HG02763 (cell line): ENCODE data around the gene BRF1.

ENCODE experiments used
- ATAC-seq: cut with Tn5 transposase; IDR thresholded peaks from one replicate; pipeline ENCODE4 v1.9.1; 2021; ENCODE audit warnings: mild to moderate bottlenecking, moderate library complexity; ENCODE audit not compliant: unreplicated experiment

The BRF1 gene

DNA sequence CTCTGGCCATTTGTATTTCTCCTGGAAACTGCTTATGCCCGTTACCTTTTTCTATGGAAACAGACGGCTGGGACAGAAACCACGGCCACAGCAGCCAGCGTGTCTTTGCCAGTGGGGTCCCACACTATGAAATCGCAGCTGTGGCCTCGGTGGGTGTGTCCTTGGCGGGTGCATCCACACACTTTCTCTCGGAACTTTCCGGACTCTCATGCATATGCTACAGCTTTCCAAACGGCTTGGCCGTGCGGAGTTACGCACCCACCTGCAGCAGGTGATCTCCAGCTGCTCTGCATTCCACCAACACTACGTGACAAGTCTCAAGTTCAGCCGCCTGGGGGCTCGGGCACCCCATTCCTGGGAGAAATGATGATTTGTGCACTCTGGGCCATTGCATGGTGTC is 53.8 kb downstream of the BRF1 start:
- ATAC-seq = no peak

- ATAC-seq = no peak
Observed at GRCh38 chr14:105244334-105244733, 56.5 kb downstream of the BRF1 start.

DNA sequence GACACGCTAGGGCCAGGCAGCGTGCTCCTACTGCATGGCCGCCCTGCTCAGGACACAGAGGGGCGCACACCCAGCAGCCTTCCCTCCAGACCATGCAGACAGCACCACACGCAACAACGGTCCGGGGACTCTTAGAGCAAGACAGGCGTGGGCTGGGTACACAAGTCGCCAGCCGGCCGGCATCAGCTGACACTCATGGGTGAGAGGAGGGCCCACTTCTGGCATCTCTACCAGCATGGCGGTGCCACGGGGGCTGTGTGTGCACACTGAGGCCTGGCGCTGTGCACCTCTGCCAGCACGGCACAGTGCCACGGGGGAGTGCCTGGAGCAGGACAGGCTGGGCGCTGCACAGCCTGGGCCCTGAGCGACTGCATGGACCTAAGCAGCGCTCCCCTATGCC is 59.2 kb downstream of the BRF1 start:
- no peak for ATAC-seq

- ATAC-seq = no peak
Observed at GRCh38 chr14:105240811-105241576, 59.8 kb downstream of the BRF1 start.

GRCh38 chr14:105229099-105229655 is 71.6 kb downstream of the BRF1 start:
- no peak for ATAC-seq

DNA sequence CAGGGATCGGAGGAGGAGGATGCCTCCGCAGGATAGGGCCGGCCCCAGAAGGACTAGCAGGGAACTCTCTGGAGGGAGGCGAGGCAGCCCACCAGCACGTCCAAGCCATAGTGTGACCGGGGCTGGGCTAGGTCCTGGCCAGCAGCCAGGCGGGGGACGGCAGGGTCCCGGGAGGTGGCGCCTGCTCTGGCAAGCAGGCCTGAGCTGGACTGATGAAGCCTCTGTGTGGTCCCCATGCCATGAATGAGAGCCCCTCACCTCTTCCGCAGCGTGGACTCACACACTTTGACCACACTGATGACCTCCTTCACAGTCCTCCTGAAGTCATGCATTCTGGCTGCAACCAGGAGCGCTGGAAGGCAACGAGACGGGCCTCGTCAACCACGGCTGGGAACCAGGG is 72.2 kb downstream of the BRF1 start:
- ATAC-seq = no peak

DNA sequence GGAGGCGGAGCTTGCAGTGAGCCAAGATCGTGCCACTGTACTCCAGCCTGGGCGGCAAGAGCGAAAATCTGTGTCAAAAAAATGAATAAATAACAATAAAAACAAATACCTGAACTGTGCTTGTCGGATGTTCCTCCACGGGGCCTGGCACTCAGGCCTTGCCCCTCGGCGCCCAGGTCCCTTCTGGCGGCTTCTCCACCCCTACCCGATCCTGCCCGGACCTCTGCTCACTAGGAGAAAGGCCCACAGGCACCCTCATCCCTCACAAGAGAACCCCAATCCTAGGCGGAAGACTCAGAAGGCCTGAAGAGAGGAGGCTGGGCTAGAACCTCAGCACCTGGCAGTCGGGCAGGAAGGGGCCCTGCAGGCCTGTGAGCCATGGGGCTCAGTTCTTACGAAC is 73.5 kb downstream of the BRF1 start:
- ATAC-seq = no peak

DNA sequence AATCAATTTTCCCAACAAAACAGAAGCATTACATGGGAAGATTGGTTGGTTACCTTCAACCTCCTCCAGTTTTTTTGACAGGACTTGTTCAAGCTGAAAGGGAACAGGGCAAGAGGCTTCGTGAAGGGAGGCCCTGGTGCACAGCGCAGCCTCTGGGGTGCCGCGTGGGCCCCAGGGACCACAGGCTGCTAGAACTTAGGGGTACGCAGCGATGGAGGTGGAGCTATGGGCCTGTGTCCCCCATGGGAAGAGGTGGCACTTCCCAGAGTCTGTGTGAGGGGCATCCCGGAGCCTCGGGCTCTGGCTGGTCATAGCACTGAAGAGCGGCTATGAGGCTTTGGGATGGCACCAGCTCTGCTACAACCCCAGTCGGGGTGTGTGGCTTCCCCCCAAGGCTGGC is 74.6 kb downstream of the BRF1 start:
- no peak for ATAC-seq

DNA sequence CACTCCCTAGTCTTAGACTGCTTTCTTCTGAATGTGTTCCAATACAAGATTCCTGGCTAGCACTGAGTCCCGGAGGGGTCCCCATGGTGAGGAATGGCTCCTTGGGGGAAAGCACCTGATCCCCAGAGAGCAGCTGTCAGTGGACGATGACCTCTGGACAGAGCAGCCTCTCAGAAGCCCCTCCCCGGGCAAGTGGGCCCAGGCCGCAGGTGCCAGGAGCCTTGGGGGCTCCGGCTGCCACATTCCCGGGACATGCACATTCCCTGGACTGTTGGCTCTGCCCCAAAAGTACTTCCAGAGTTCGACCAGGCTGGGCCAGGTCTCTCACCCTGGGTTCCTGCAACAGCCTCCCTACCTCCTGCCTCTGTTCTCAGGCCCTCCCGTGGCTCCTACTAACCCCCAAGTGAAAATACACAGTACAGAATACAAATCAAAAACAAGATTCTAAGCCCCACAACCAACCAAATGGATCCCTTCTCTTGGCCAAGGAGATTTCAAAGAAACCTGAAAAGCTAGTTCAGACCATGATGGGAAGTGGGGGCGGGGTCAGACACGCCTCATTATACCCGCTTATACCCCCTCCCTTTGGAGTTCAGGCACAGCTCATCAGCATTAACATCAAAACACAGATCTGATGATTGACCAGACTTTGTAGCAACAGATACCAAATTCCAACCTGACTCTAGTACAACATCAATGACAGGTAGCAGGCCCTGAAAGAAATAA is 75.8 kb downstream of the BRF1 start:
- ATAC-seq = no peak

DNA sequence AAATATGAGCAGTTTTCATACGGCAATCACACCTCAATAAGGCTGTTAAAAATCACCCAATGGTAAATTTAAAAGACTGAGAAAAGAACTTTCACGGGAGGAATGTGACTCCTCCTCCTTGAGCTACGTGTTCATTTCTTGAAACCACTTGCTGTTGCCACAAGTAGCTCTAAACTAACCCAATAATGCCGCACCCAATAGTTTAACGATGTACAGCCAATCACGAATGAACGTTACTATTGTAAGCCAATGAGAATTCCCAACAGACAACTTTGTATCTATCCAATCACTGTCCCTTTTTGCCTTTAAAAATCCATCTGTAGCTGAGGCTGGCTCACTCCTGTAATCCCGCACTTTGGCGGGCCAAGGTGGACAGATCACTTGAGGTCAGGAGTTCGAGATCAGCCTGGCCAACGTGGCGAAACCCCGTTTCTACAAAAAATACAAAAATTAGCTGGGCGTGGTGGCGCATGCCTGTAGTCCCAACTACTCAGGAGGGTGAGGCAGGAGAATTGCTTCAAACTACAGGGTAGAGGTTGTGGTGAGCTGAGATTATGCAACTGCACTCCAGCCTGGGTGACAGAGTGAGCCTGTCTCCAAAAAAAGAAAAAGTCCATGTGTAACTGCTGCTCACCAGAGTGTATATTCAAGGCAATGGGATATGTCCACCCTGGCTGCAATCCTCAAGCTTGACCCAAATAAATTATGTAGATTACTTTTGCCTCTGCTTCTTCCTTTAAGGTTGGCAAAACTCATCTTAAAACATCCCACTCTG is 76.8 kb downstream of the BRF1 start:
- ATAC-seq = no peak

DNA sequence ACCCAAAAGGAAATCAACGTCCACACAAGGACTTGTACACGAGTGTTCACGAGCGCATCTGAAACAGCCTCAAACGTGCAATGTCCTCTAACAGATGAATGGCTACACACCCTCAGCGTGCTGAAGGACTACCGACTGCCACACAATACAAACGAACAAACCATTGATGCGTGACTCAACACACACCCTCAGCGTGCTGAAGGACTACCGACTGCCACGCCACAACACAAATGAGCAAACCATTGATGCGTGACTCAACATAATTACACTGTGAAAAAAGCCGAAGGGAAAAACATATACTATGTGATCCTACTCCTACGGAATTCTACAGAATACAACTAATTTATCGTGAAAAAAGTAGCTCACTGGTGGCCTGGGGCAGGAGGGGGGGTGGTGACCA is 77.5 kb downstream of the BRF1 start:
- no peak for ATAC-seq

- ATAC-seq = no peak
Observed at GRCh38 chr14:105221598-105222178, 79.1 kb downstream of the BRF1 start.

GRCh38 chr14:105220699-105221597 is 79.9 kb downstream of the BRF1 start:
- no peak for ATAC-seq

DNA sequence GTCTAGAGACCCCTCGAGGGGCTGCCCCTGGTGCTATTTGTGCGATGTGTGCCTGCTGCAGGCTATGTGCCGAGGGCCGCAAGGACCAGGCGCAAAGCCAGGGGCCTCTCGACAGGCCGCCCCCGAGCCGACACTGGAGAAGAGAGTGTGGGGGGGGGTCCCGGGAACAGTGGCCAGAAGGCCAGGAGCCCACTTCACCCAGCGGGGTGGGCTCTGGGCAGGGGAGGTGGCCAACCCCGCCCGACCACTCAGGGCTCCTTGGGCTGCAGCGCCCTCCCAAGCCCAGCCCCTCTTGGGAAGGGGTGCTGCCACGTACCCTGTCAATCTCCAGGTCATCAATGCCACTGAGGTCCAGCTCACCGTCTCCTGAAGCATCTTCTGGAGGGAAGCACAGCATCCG is 81.0 kb downstream of the BRF1 start:
- ATAC-seq = no peak

DNA sequence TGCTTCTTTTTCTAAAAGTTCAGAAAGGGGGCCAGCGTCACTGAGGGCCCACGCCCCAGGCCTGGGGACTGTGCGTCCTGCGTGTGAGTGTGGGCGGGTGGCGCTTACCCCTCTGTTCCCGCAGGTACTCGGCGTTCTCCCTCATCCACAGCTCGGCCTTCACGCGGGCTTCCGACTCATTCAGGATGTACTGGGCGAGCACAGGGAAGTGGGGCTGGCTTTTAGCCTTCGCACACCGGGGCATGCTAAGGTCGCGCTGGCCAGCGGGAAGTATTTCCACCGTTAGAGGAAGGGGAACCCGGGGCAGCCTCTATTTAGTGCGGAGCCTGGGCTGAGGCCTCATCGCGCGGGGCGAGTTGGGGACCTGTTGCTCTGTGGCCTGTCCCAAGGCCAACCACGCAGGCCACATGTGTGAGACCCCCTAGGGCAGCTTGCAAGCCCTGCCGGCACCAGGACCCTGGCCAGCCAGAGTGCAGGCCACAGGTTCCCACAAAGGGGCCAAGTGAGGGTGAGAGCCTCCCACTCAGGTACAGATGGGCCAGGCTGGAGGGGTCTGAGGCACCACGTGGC is 81.7 kb downstream of the BRF1 start:
- ATAC-seq = no peak

DNA sequence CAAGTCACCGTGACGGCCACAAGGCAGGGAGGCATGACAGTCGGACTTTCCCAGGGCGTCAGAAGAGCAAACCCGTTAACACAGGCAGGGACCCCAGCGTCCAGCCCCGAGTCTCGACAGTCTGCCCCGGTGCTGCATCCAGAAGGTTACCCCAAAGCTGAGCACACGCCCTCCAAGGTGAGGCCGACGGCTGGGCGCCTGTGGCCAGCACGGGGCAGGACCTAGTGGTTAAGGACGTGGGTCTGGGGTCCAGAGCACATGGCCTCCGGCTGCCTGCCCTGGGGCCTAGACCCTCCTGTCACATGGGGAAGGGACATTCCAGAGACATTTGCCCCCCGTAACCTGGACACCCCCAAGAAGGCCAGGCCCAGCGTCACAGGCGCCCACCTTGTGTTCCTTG is 82.2 kb downstream of the BRF1 start:
- no peak for ATAC-seq

GRCh38 chr14:105217774-105218173 is 83.0 kb downstream of the BRF1 start:
- ATAC-seq = no peak

DNA sequence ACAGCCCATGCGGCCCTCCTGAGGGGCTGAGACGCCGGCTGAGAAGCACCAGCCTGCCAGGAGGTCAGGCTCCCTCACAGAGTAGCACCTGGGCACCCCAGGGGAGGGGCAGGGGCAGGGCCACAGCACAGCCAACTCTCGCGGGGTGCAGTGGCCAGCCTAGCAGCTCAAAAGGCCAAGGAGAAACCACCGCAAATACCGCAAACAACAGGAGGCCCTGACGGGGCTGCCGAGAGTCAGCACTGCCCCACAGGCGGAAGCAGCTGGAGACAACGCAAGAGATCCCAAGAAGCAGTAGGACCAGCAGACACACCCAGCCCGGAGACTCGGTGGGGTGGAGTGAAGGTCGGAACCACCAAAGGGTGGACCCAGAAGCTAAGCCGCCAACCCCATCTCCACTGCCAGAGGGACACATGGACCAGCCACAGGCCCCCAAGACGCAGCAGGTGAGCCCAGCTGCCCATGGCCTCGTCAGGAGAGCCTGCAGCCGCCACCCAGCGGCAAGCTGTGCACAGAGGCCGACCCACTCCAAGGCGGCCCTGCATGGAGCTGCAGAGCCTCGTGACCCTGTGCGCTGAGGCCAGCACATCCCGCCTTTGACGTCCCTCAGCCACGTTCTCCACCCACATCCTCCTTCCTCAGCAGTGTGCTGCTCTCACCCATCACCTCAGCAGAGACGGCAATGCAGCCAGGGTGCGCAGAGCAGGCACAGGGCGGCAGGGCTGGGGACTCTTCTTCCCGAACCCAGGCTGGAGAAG is 84.1 kb downstream of the BRF1 start:
- ATAC-seq = no peak

GRCh38 chr14:105215602-105216001 is 85.2 kb downstream of the BRF1 start:
- no peak for ATAC-seq
